Smooth muscle cell (in vitro differentiated cells): ENCODE measurements around the gene PANK3. TPM values are rescaled to one million over a fixed set of nuclear protein-coding genes. Genes with fewer than 3 reads are reported as not detected.
"Not testable (repeated sequence)": the region's sequence is repeated elsewhere in the genome, so short reads cannot be mapped to it uniquely, and the experiment has no call there.

Experiments used
- DNase-seq: peaks from one replicate; lab custom pipeline; 2025; ENCODE audit not compliant: unreplicated experiment; lab: John Stamatoyannopoulos, UW
- H2AFZ ChIP-seq: fragments of 200-600 bp; sonication (generic); 2 replicates; pipeline ENCODE4 v1.6.0; 2016; ENCODE audit warnings: antibody characterized with exemption, low read depth, mild to moderate bottlenecking
- H3F3A ChIP-seq: fragments of 200-600 bp; sonication (generic); 2 replicates; pipeline ENCODE4 v1.6.0; 2017; ENCODE audit warnings: antibody characterized with exemption, low read depth
- H3K27ac ChIP-seq: fragments of 200-600 bp; sonication (generic); 2 replicates; pipeline ENCODE4 v1.5.1; 2016; ENCODE audit warnings: low read depth, mild to moderate bottlenecking
- H3K27me3 ChIP-seq: fragments of 200-600 bp; sonication (generic); 2 replicates; pipeline ENCODE4 v1.6.1; 2016; ENCODE audit warnings: low read depth, mild to moderate bottlenecking
- H3K36me3 ChIP-seq: fragments of 200-600 bp; sonication (generic); 2 replicates; pipeline ENCODE4 v1.5.1; 2016; ENCODE audit warnings: low read depth
- H3K4me1 ChIP-seq: fragments of 200-600 bp; sonication (generic); 2 replicates; pipeline ENCODE4 v1.5.1; 2016; ENCODE audit warnings: low read depth
- H3K4me2 ChIP-seq: fragments of 200-600 bp; sonication (generic); 2 replicates; pipeline ENCODE4 v1.6.0; 2016; ENCODE audit warnings: mild to moderate bottlenecking
- H3K4me3 ChIP-seq: fragments of 200-600 bp; sonication (generic); 2 replicates; pipeline ENCODE4 v1.5.1; 2016; ENCODE audit warnings: mild to moderate bottlenecking
- H3K79me2 ChIP-seq: fragments of 200-600 bp; sonication (generic); 2 replicates; pipeline ENCODE4 v1.6.0; 2016; ENCODE audit warnings: low read depth, mild to moderate bottlenecking
- H3K9ac ChIP-seq: fragments of 200-600 bp; sonication (generic); 2 replicates; pipeline ENCODE4 v1.6.0; 2016; ENCODE audit warnings: low read depth
- H3K9me3 ChIP-seq: fragments of 200-600 bp; sonication (generic); replicated peaks from 2 replicates; pipeline ENCODE4 v1.5.1; 2016; ENCODE audit warnings: low read depth
- H4K20me1 ChIP-seq: fragments of 200-600 bp; sonication (generic); 2 replicates; pipeline ENCODE4 v1.6.0; 2016; ENCODE audit warnings: low read depth
- WGBS: methylation state at CpG from one replicate; pipeline ENCODE4 v1.1.7; 2016; ENCODE audit warnings: low lambda C conversion rate; 5-methylcytosine and 5-hydroxymethylcytosine counted together
- polyA plus RNA-seq: library from polyadenylated mRNA; unstranded; fragments of >200 nt; fragmentation: Nextera tagmentation; extraction: Ambion mirVana; gene quantifications from 2 replicates; pipeline ENCODE4 v1.2.1, GENCODE V29; 2016
- total RNA-seq: library from RNA; depleted of rRNA; stranded (reverse); fragments of >200 nt; gene quantifications from 2 replicates; pipeline ENCODE4 v1.2.3, GENCODE V29; 2014
- TF ChIP-seq, protein P1 (sequence below): fragments of 200-600 bp; sonication (generic); IDR thresholded peaks from 2 replicates; pipeline ENCODE4 v1.5.1; 2017; ENCODE audit warnings: borderline replicate concordance, mild to moderate bottlenecking, antibody characterized with exemption; ENCODE audit not compliant: insufficient read depth, poor library complexity, severe bottlenecking

Gene PANK3
- total and polyA plus RNA-seq, 2 experiments from 2014 or later: 15.8 to 52.5 TPM

DNA sequence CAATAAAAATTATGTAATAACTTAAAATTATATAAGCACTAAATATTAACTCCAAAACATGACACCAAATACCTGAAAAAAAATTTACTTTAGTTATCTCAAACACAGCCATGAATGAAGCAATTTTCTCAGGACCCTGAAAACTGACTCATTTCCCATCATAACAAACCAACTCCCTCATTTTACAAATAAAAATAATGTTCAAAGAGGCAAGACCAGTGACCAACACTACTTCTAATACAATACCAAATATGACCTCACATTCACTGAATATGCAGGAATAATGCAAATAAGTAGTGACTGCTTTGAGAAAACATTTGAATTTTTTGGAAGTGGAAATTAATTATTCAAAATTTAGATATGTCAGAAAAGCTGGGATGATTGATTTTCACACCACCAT is 28.5 kb downstream of the PANK3 start:
- Histone ChIP-seq H3K9me3 (no peaks in the 10 kb centered on the region), H3K36me3 (peaks cover 9% of the 10 kb centered on the region), H2AFZ (no peak overlapping the region), H3K4me2 (no peak overlapping the region), H3K4me1 (no peaks in the 10 kb centered on the region), H3K79me2 (peaks cover 15% of the 10 kb centered on the region), H4K20me1 (peaks cover 67% of the 10 kb centered on the region), H3K27ac (no peak overlapping the region), H3K27me3 (no peaks in the 10 kb centered on the region), H3F3A (no peaks in the 10 kb centered on the region), H3K4me3 (no peak overlapping the region), H3K9ac (no peak overlapping the region)
- DNase-seq: no peak
- TF ChIP-seq, protein P1, sequence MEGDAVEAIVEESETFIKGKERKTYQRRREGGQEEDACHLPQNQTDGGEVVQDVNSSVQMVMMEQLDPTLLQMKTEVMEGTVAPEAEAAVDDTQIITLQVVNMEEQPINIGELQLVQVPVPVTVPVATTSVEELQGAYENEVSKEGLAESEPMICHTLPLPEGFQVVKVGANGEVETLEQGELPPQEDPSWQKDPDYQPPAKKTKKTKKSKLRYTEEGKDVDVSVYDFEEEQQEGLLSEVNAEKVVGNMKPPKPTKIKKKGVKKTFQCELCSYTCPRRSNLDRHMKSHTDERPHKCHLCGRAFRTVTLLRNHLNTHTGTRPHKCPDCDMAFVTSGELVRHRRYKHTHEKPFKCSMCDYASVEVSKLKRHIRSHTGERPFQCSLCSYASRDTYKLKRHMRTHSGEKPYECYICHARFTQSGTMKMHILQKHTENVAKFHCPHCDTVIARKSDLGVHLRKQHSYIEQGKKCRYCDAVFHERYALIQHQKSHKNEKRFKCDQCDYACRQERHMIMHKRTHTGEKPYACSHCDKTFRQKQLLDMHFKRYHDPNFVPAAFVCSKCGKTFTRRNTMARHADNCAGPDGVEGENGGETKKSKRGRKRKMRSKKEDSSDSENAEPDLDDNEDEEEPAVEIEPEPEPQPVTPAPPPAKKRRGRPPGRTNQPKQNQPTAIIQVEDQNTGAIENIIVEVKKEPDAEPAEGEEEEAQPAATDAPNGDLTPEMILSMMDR: no peak

DNA sequence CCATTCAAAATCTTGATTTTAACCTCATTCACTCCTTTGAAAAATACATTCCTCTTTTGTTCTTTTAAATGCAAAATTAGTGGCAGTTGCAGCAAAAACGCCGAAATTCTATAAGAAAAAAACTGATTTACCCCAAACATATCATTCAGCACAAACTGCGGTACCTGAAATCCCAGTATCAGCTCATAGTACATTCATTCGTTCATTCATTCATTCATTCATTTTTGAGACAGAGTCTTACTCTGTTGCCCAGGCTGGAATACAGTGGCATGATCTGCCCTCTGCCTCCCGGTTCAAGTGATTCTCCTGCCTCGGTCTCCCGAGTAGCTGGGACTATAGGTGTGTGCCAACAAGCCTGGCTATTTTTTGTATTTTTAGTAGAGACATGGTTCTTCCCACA is 29.6 kb downstream of the PANK3 start:
- TF ChIP-seq, protein P1: no peak
- H3K9ac ChIP-seq: no peak overlapping the region
- no peak overlapping the region for H3K27ac ChIP-seq
- H3K9me3 ChIP-seq: no peaks in the 10 kb centered on the region
- no peaks in the 10 kb centered on the region for H3F3A ChIP-seq
- no peaks in the 10 kb centered on the region for H3K4me1 ChIP-seq
- peaks cover 9% of the 10 kb centered on the region for H3K36me3 ChIP-seq
- DNase-seq: no peak
- no peak overlapping the region for H2AFZ ChIP-seq
- 98% methylated on average over 7 of the region's 7 CpGs for WGBS
- H4K20me1 ChIP-seq: peaks cover 57% of the 10 kb centered on the region
- H3K79me2 ChIP-seq: peaks cover 12% of the 10 kb centered on the region
- no peak overlapping the region for H3K4me2 ChIP-seq
- H3K27me3 ChIP-seq: no peaks in the 10 kb centered on the region
- no peak overlapping the region for H3K4me3 ChIP-seq

DNA sequence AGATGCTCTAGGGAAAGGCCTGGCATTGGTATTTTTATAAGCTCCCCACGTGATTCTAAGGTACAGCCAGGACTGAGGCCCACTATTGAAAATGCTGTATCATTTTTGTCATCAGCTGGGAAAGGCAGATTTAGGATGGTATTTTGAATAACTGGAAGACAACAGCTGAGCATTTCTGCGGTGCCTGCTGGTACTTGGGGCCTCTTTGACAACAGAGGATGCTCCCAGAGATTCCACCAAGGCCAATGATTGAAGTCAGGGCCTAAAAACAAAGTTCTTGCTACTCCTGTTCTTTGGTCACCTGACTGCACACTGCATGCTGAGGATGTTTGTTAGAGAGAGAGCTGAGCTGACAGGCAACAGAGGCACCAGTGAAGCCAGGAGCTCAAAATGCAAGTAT is 42.0 kb downstream of the PANK3 start:
- H3K27ac ChIP-seq: no peak overlapping the region
- H4K20me1 ChIP-seq: no peaks in the 10 kb centered on the region
- no peaks in the 10 kb centered on the region for H3K9me3 ChIP-seq
- no peak overlapping the region for H2AFZ ChIP-seq
- no peaks in the 10 kb centered on the region for H3K27me3 ChIP-seq
- no peak overlapping the region for H3K9ac ChIP-seq
- H3K36me3 ChIP-seq: no peaks in the 10 kb centered on the region
- TF ChIP-seq, protein P1: no peak
- H3K79me2 ChIP-seq: no peaks in the 10 kb centered on the region
- no peaks in the 10 kb centered on the region for H3F3A ChIP-seq
- H3K4me2 ChIP-seq: no peak overlapping the region
- no peaks in the 10 kb centered on the region for H3K4me1 ChIP-seq
- DNase-seq: no peak
- 87% methylated on average over 2 of the region's 2 CpGs for WGBS
- no peak overlapping the region for H3K4me3 ChIP-seq

GRCh38 chr5:168534351-168534750 is 44.8 kb downstream of the PANK3 start:
- 89% methylated on average over 7 of the region's 7 CpGs for WGBS
- not testable (repeated sequence) for H3K79me2 ChIP-seq, H3K4me2 ChIP-seq, H3K4me1 ChIP-seq, H3F3A ChIP-seq, DNase-seq, H3K4me3 ChIP-seq, H3K27ac ChIP-seq, H2AFZ ChIP-seq, H3K9me3 ChIP-seq, H3K36me3 ChIP-seq, H3K9ac ChIP-seq, H4K20me1 ChIP-seq
- H3K27me3 ChIP-seq: peaks cover 13% of the 10 kb centered on the region
